Calu3 (cell line): ENCODE results near the gene CPLX1. TPM values are rescaled to one million over a fixed set of nuclear protein-coding genes. Genes with fewer than 3 reads are reported as not detected.

ENCODE experiments used
- BruUV-seq: library from RNA; stranded (reverse); fragments of 400-500 nt; replicated peaks from 2 replicates; lab custom pipeline; 2021; lab: Mats Ljungman, UMichigan
- CTCF ChIA-PET: fragments of 300-600 bp; sonication (Branson Sonifier 250); formaldehyde crosslinking; loops from one replicate; lab custom pipeline; 2022; ENCODE audit warnings: antibody characterized with exemption; lab: Charles Lee
- DNase-seq: peaks from one replicate; pipeline ENCODE4 v3.0.0; 2022
- H3K27ac Mint-ChIP-seq: one replicate; pipeline ENCODE4 v1.8.0; 2022; ENCODE audit warnings: mixed read lengths; ENCODE audit not compliant: unreplicated experiment
- H3K27me3 Mint-ChIP-seq: one replicate; pipeline ENCODE4 v1.8.0; 2022; ENCODE audit warnings: mixed read lengths; ENCODE audit not compliant: unreplicated experiment
- H3K36me3 Mint-ChIP-seq: one replicate; pipeline ENCODE4 v1.8.0; 2022; ENCODE audit warnings: mild to moderate bottlenecking, moderate library complexity, mixed read lengths; ENCODE audit not compliant: insufficient read depth, unreplicated experiment
- H3K4me1 Mint-ChIP-seq: one replicate; pipeline ENCODE4 v1.8.0; 2022; ENCODE audit warnings: mild to moderate bottlenecking, low read depth, mixed read lengths; ENCODE audit not compliant: unreplicated experiment
- H3K4me3 Mint-ChIP-seq: one replicate; pipeline ENCODE4 v1.8.0; 2022; ENCODE audit warnings: mild to moderate bottlenecking, low read depth, moderate library complexity, mixed read lengths; ENCODE audit not compliant: unreplicated experiment
- H3K9me3 Mint-ChIP-seq: one replicate; pipeline ENCODE4 v1.8.0; 2022; ENCODE audit warnings: low read depth, mixed read lengths; ENCODE audit not compliant: unreplicated experiment
- intact Hi-C: fragments of 100-400 bp; cut with micrococcal nuclease; formaldehyde crosslinking; loops from one replicate; pipeline ENCODE4 v1.10.0; 2022; ENCODE audit not compliant: unreplicated experiment
- total RNA-seq: library from RNA; stranded (reverse); gene quantifications from 2 replicates; pipeline ENCODE4 v1.2.3, GENCODE V29; 2022
- TF ChIP-seq, protein P1 (sequence below): fragments of 200-600 bp; IDR thresholded peaks from one replicate; pipeline ENCODE4 v1.8.0; 2022; ENCODE audit warnings: antibody characterized with exemption; ENCODE audit not compliant: unreplicated experiment

The CPLX1 gene
- total RNA-seq, 1 experiment from 2014 or later = 0.42 TPM

DNA sequence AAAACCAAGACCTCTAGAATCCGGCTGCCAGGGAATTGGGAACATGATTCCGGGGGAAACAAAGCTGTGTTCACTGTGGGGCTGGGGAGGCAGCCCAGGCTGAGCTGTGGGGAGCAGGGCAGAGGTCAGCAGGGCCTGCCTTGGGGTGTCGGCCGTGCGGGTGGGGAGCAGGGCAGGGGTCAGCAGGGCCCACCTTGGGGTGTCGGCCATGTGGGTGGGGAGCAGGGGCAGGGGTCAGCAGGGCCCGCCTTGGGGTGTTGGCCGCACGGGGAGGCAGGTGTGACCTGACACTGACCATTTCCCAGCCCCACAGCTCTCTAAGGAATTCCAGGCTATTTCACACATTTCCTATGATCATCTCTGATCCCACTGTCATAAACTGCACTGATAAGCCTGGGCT, 45.6 kb upstream of the CPLX1 start:
- CTCF ChIA-PET = no interaction called here
- TF ChIP-seq, protein P1, sequence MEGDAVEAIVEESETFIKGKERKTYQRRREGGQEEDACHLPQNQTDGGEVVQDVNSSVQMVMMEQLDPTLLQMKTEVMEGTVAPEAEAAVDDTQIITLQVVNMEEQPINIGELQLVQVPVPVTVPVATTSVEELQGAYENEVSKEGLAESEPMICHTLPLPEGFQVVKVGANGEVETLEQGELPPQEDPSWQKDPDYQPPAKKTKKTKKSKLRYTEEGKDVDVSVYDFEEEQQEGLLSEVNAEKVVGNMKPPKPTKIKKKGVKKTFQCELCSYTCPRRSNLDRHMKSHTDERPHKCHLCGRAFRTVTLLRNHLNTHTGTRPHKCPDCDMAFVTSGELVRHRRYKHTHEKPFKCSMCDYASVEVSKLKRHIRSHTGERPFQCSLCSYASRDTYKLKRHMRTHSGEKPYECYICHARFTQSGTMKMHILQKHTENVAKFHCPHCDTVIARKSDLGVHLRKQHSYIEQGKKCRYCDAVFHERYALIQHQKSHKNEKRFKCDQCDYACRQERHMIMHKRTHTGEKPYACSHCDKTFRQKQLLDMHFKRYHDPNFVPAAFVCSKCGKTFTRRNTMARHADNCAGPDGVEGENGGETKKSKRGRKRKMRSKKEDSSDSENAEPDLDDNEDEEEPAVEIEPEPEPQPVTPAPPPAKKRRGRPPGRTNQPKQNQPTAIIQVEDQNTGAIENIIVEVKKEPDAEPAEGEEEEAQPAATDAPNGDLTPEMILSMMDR = no peak
- no peak overlapping the region for H3K27ac Mint-ChIP-seq
- no peaks in the 10 kb centered on the region for H3K27me3 Mint-ChIP-seq
- H3K9me3 Mint-ChIP-seq = no peaks in the 10 kb centered on the region
- BruUV-seq = no TSS peak
- H3K4me3 Mint-ChIP-seq = no peak overlapping the region
- H3K4me1 Mint-ChIP-seq = no peaks in the 10 kb centered on the region
- H3K36me3 Mint-ChIP-seq = peaks cover 37% of the 10 kb centered on the region
- intact Hi-C loops = no loop called here
- no peak for DNase-seq

DNA sequence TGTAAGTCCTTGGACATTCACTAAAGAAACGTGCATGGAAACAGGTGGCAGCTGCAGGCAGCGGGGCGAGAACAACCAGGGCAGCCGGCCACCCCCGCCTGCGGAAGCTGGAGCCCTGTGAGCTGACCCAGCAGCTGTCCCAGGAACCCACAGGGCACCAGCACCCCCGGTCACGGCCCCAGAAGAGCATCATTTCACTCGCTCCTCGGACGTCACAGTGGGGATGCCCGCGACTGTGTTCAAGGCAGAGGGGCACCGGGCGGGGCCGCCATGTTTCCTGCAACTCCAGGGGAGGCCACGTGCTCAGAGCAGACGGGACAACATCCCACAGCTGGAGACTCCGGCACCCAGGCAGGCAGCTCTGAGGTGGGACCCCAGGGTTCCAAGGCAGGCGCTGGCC, 45.0 kb upstream of the CPLX1 start:
- no peaks in the 10 kb centered on the region for H3K27me3 Mint-ChIP-seq
- TF ChIP-seq, protein P1 = no peak
- CTCF ChIA-PET = no interaction called here
- H3K27ac Mint-ChIP-seq = no peak overlapping the region
- H3K36me3 Mint-ChIP-seq = peaks cover 33% of the 10 kb centered on the region
- intact Hi-C loops = no loop called here
- no peak for DNase-seq
- H3K9me3 Mint-ChIP-seq = no peaks in the 10 kb centered on the region
- H3K4me1 Mint-ChIP-seq = no peaks in the 10 kb centered on the region
- no peak overlapping the region for H3K4me3 Mint-ChIP-seq
- BruUV-seq = no TSS peak

DNA sequence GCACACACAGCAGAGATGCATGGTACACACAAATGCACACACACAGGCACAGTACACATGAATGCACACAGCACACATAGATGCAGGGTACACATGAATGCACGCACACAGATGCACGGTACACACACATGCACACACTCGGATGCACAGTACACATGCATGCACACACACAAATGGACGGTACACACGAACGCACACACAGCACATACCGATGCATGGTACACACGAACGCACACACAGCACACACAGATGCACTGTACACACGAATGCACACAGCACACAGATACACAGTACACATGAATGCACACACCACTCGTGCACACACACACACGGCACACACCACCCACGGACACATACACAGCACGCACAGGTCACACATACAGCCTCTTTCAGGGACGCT, 43.8 kb upstream of the CPLX1 start:
- Mint-ChIP-seq H3K9me3 (no peaks in the 10 kb centered on the region), H3K4me3 (no peak overlapping the region), H3K27me3 (no peaks in the 10 kb centered on the region), H3K36me3 (peaks cover 24% of the 10 kb centered on the region), H3K27ac (no peak overlapping the region), H3K4me1 (no peaks in the 10 kb centered on the region)
- intact Hi-C loops = no loop called here
- no peak for DNase-seq
- CTCF ChIA-PET = no interaction called here
- BruUV-seq = no TSS peak
- TF ChIP-seq, protein P1 = no peak

DNA sequence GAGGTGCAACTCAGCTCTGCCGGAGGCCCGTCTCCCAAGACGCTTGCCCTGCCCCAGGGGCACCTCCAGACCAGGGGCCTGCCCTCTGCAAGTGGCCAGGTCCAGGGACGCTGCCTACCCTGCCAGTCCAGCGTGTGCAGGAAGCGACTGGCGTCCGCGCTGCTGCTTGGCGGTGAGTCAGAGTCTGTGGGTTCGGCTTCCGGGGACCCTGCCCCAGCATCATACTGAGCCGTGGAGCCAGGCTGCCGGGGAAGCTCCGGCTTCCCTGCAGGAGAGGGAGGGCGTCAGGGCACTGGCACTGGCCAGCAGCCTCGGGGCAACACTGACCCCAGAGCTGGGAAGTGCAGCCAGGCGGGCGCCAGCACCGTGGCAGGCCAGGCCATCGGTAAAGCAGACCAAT, 42.5 kb upstream of the CPLX1 start:
- no peak for DNase-seq
- Mint-ChIP-seq H3K9me3 (no peaks in the 10 kb centered on the region), H3K4me3 (no peak overlapping the region), H3K36me3 (peaks cover 19% of the 10 kb centered on the region), H3K27ac (no peak overlapping the region), H3K27me3 (no peaks in the 10 kb centered on the region), H3K4me1 (no peaks in the 10 kb centered on the region)
- CTCF ChIA-PET = no interaction called here
- TF ChIP-seq, protein P1 = no peak
- intact Hi-C loops = no loop called here
- BruUV-seq = no TSS peak
